Sigmoid colon (tissue), 4 donors: Measurements from ENCODE around the gene P2RY12.

Source experiments
- EP300 ChIP-seq, 4 donors: sonication (generic); formaldehyde crosslinking; IDR thresholded peaks; one replicate each; pipeline ENCODE4 v1.6.1; 2017; ENCODE audit warnings: antibody characterized with exemption in 4 of 4
- POLR2A ChIP-seq, 2 donors: fragments of 450-650 bp; IDR thresholded peaks; one replicate each; pipeline ENCODE4 v1.6.1; 2016; ENCODE audit warnings: antibody characterized with exemption in 2 of 2, mild to moderate bottlenecking in 2 of 2, moderate library complexity in 2 of 2
- TF ChIP-seq, protein P1 (sequence below), 4 experiments: fragments of 450-650 bp in 3 of 4; fragments of 200-600 bp in 1 of 4; IDR thresholded peaks; one replicate each; pipeline ENCODE4 v1.5.1; 2016 to 2019; ENCODE audit warnings: antibody characterized with exemption in 4 of 4, mild to moderate bottlenecking in 3 of 4, moderate library complexity in 2 of 4

DNA sequence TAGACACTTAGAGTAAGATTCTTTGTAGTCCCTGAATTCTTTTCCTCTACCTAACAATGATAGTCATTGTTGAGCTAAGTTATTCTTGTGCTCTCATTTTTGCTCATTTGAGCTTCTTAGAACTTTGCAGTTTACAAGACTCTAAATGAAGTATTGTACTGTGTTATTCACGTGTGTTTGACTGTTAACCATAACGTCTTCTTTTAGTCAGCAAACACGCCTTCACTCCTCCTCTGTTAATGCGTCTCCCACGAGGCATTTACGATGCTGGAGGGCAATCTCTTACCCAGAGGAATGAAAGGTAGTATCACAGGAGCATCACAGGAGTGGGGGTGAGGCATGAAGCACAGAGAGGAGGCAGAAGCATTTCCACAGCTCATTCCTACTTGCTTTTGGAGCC is 91.4 kb downstream of the P2RY12 start:
- TF ChIP-seq, protein P1, sequence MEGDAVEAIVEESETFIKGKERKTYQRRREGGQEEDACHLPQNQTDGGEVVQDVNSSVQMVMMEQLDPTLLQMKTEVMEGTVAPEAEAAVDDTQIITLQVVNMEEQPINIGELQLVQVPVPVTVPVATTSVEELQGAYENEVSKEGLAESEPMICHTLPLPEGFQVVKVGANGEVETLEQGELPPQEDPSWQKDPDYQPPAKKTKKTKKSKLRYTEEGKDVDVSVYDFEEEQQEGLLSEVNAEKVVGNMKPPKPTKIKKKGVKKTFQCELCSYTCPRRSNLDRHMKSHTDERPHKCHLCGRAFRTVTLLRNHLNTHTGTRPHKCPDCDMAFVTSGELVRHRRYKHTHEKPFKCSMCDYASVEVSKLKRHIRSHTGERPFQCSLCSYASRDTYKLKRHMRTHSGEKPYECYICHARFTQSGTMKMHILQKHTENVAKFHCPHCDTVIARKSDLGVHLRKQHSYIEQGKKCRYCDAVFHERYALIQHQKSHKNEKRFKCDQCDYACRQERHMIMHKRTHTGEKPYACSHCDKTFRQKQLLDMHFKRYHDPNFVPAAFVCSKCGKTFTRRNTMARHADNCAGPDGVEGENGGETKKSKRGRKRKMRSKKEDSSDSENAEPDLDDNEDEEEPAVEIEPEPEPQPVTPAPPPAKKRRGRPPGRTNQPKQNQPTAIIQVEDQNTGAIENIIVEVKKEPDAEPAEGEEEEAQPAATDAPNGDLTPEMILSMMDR (IDR thresholded peaks at IDR 0.05), result no peak
- TF ChIP-seq EP300 (IDR thresholded peaks at IDR 0.05) (no peak), POLR2A (IDR thresholded peaks at IDR 0.05) (no peak)
